CD4-positive, alpha-beta T cell treated with Interleukin-17A for 1 hour (primary cell): ENCODE data around the gene MAFF.

Experiments
- DNase-seq: peaks from one replicate; pipeline ENCODE4 v3.0.0-alpha.2; 2020

Gene MAFF

GRCh38 chr22:38250643-38251340 lies 49.0 kb downstream of the MAFF start:
- DNase-seq = no peak

GRCh38 chr22:38251341-38251692 lies 49.5 kb downstream of the MAFF start:
- DNase-seq = no peak

- no peak for DNase-seq
These were observed 53.9 kb downstream of the MAFF start for GRCh38 chr22:38255697-38256096.

- no peak for DNase-seq
These were observed 55.4 kb downstream of the MAFF start for GRCh38 chr22:38257181-38257580.

DNA sequence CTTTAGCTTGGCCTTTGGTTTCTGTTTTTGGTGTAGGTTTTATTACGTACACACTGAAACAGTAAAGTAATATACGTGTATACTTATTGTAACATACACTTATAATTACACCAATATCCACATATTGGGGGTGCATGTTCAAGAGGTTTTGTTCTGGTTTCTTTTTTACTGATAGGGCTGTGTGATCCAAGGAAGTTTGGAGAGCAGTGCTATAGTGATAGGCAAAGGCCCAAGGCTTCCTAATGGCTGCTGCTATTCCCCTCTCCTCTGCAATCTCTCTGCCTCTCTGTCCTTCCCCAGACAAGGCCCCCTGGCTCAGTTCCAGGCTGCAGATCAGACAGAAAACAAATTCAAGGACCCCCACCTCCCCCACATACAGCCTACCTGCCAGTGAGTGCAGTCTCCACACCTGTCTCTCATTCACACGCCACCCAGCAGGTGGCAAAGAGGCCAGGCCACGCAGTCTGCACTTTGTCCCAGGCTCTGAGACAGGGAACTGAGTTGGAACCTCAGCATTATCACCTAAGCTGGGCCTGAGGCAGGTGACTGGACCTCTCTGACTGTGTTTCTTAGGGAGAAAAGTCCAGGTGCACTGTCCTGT lies 56.0 kb downstream of the MAFF start:
- DNase-seq = no peak

- DNase-seq = no peak
These were observed 57.1 kb downstream of the MAFF start for GRCh38 chr22:38258895-38259294.

- no peak for DNase-seq
These were observed 57.6 kb downstream of the MAFF start for GRCh38 chr22:38259370-38259769.

GRCh38 chr22:38260761-38261681 lies 59.2 kb downstream of the MAFF start:
- DNase-seq = no peak

DNA sequence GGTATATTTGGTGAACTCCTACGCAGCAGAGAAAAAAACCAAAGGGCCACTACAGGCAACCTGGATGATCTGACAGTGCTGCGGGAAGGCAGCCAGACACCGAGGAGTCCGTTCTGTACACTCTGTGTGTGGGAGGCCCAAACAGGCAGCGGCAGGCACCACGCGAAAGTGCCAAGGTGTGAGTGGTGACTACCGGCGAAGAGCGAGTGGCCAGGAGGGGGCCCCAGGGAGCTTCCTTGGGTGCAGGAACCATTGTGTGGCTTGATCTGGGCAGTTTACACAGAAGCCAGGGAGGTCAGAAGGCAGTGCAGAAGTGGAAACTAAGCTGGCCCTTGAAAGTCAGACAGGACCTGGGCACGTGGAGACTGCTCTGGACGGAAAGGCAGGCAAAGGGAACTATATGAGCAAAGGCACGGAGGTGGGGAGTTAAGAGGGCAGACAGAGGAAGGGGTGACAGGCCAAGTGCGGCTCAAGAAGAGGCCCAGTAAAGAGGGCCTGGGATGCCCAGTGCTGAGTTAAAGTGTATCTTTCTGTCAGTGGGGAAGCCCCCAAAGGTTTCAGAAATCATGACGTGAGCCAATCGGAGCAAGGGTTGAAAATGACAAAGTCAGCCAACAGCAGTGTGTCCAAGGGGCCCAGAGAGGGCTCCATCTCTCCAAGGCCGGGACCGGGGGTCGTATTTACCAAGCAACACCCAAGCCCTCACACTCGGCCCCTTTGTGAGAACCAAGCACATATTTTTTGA lies 60.4 kb downstream of the MAFF start:
- DNase-seq = peak; percentile 42

DNA sequence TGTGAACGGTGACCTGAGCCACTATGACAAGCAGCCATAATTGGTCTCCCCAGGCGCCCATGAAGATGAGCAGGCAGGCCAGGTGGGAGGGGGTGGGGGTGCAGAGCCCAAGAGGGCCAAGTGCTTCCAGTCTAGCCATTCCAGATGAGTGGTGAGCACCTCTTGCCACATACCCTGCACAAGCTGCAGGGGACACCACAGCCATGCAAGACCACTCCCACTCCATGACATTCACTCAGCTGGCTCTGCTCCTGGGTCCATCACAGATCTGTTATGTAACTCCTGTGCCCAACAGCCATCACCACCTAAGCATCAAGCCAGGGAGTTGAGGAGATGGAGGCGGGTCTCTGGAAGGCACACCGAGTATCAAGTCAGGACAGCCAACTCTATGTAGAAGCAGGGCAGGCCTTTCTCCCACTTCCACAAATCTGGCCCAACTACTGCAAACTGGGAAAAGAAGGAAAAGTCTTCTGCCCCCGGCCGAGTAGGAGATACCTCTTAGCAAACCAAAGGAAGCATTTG lies 62.6 kb downstream of the MAFF start:
- DNase-seq = no peak
